Vagina (tissue), 2 donors: ENCODE data around the gene SCO2. TPM values are rescaled to one million over a fixed set of nuclear protein-coding genes. Genes with fewer than 3 reads are reported as not detected.
A peak's percentile ranks its signal among the peaks of the same experiment; 100 is the strongest.

Source experiments
- DNase-seq, 2 donors: peaks; one replicate each; pipeline ENCODE4 v3.0.0-alpha.2; 2017; ENCODE audit errors: extremely low spot score in 2 of 2
- H3K27ac ChIP-seq: fragments of 200-600 bp; sonication (generic); one replicate; pipeline ENCODE4 v1.5.1; 2019
- H3K27me3 ChIP-seq: fragments of 200-600 bp; sonication (generic); one replicate; pipeline ENCODE4 v1.5.1; 2019
- H3K36me3 ChIP-seq, 2 donors: fragments of 200-600 bp; sonication (generic); one replicate each; pipeline ENCODE4 v1.5.1; 2017 to 2019
- H3K4me1 ChIP-seq: fragments of 200-600 bp; sonication (generic); one replicate; pipeline ENCODE4 v1.5.1; 2019
- H3K4me3 ChIP-seq, 2 donors: fragments of 200-600 bp; sonication (generic); 1 replicate in 1 of 2; 2 replicates in 1 of 2; pipeline ENCODE4 v1.5.1; 2016 to 2019
- H3K9me3 ChIP-seq: fragments of 200-600 bp; sonication (generic); one replicate; pipeline ENCODE4 v1.5.1; 2019
- CTCF ChIP-seq, 3 experiments: fragments of 450-650 bp in 2 of 3; fragments of 200-600 bp in 1 of 3; sonication (generic) in 1 of 3; IDR thresholded peaks; one replicate each; pipeline ENCODE4 v1.5.1; 2017 to 2019; ENCODE audit warnings: antibody characterized with exemption in 3 of 3, mild to moderate bottlenecking in 2 of 3, moderate library complexity in 2 of 3
- POLR2A ChIP-seq, 2 donors: fragments of 450-650 bp; IDR thresholded peaks; one replicate each; pipeline ENCODE4 v1.6.1; 2017; ENCODE audit warnings: antibody characterized with exemption in 2 of 2, mild to moderate bottlenecking in 2 of 2, moderate library complexity in 2 of 2
- POLR2AphosphoS5 ChIP-seq, 2 donors: sonication (generic); formaldehyde crosslinking; IDR thresholded peaks; one replicate each; pipeline ENCODE4 v1.9.0; 2017; ENCODE audit warnings: antibody characterized with exemption in 2 of 2, mild to moderate bottlenecking in 2 of 2, low read depth in 1 of 2; ENCODE audit not compliant: insufficient read depth in 1 of 2
- intact Hi-C: fragments of 100-400 bp; cut with DNase I; formaldehyde crosslinking; loops from one replicate; pipeline ENCODE4 v1.15.1; 2023
- total RNA-seq: library from RNA; depleted of rRNA; stranded (reverse); fragments of >200 nt; gene quantifications from one replicate; pipeline ENCODE4 v1.2.3, GENCODE V29; 2016

The SCO2 gene
- total RNA-seq, 1 donor from 2014 or later, result 25.0 TPM

GRCh38 chr22:50571264-50572175 lies 46.1 kb upstream of the SCO2 start:
- TF ChIP-seq CTCF (IDR thresholded peaks at IDR 0.05) (no peak), POLR2A (IDR thresholded peaks at IDR 0.05) (no peak), POLR2AphosphoS5 (IDR thresholded peaks at IDR 0.05; ENCODE audit: insufficient read depth in 1 of 2, low read depth in 1 of 2) (no peak)
- H3K4me1 ChIP-seq, result no peaks in the 10 kb centered on the region
- DNase-seq, result no peak
- peaks cover 0 to 9% of the 10 kb centered on the region in 2 donors for H3K36me3 ChIP-seq
- H3K27ac ChIP-seq, result no peak overlapping the region
- intact Hi-C loops, result no loop called here
- no peak overlapping the region for H3K4me3 ChIP-seq
- H3K27me3 ChIP-seq, result no peaks in the 10 kb centered on the region
- H3K9me3 ChIP-seq, result no peaks in the 10 kb centered on the region

- peaks cover 0 to 9% of the 10 kb centered on the region in 2 donors for H3K36me3 ChIP-seq
Observed at GRCh38 chr22:50570861-50571260, 45.5 kb upstream of the SCO2 start.

GRCh38 chr22:50569896-50570535 lies 44.6 kb upstream of the SCO2 start:
- Histone ChIP-seq H3K4me3 (no peak overlapping the region), H3K4me1 (no peaks in the 10 kb centered on the region), H3K36me3 (peaks cover 0 to 9% of the 10 kb centered on the region in 2 donors), H3K27ac (no peak overlapping the region), H3K27me3 (no peaks in the 10 kb centered on the region), H3K9me3 (no peaks in the 10 kb centered on the region)
- no peak for TF ChIP-seq POLR2A (IDR thresholded peaks at IDR 0.05)
- no peak for TF ChIP-seq CTCF (IDR thresholded peaks at IDR 0.05)
- TF ChIP-seq POLR2AphosphoS5 (IDR thresholded peaks at IDR 0.05; ENCODE audit: insufficient read depth in 1 of 2, low read depth in 1 of 2), result no peak
- intact Hi-C loops, result no loop called here
- no peak for DNase-seq

More at GRCh38 chr22:50570861-50571260, 45.5 kb upstream of the SCO2 start:
- Histone ChIP-seq H3K4me3 (no peak overlapping the region), H3K4me1 (no peaks in the 10 kb centered on the region), H3K27ac (no peak overlapping the region), H3K9me3 (no peaks in the 10 kb centered on the region), H3K27me3 (no peaks in the 10 kb centered on the region)
- intact Hi-C loops, result no loop called here
- TF ChIP-seq POLR2A (IDR thresholded peaks at IDR 0.05) (no peak), POLR2AphosphoS5 (IDR thresholded peaks at IDR 0.05; ENCODE audit: insufficient read depth in 1 of 2, low read depth in 1 of 2) (no peak), CTCF (IDR thresholded peaks at IDR 0.05) (no peak)
- DNase-seq, result no peak

GRCh38 chr22:50569041-50569459 lies 43.7 kb upstream of the SCO2 start:
- DNase-seq, result peak in 1 of 2 donors; percentile 70
- H3K27ac ChIP-seq, result no peak overlapping the region
- peaks cover 0 to 9% of the 10 kb centered on the region in 2 donors for H3K36me3 ChIP-seq
- TF ChIP-seq CTCF (IDR thresholded peaks at IDR 0.05) (no peak), POLR2AphosphoS5 (IDR thresholded peaks at IDR 0.05; ENCODE audit: insufficient read depth in 1 of 2, low read depth in 1 of 2) (no peak), POLR2A (IDR thresholded peaks at IDR 0.05) (no peak)
- no peak overlapping the region for H3K4me3 ChIP-seq
- no peaks in the 10 kb centered on the region for H3K9me3 ChIP-seq
- H3K4me1 ChIP-seq, result peaks cover under 1% of the 10 kb centered on the region
- no peaks in the 10 kb centered on the region for H3K27me3 ChIP-seq
- intact Hi-C loops, result no loop called here
